ENCODE measurements around the gene ZNF462. TPM values are rescaled to one million over a fixed set of nuclear protein-coding genes. Genes with fewer than 3 reads are reported as not detected.

ZNF462 gene
- total RNA-seq, 1 donor: 9.8 TPM

DNA sequence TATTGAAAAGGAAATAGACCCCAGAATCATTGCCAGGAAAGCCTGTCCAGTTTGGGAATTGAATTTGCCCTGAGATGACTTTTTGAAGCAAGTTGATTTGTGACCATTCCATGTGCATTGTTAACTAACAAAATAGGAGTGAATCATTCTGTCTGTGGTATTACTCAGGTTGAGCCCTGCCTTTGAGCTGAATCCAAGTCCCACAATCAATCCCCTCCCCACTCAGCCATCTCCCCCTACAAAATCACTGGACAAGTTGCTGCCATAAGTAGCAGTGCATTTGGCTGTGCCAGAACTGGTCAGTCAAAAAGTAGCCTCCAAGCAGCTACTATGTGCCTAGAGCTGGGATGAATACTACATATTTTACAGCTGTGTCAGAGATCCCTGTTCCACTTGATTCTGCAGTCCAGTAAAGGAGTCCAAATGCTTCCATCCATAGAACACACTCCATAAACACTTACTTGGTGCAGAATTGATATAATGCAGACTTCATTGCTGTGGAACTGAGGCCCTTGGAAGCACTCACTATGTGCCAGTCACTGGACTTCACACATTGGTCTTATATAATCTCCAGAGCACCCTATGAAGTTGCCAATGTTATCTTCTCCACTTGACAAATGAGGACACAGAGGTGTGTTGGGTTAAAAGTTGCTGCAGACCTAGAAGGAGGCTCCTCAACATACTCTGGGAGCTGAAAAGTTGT, 96.1 kb downstream of the ZNF462 start:
- H3K36me3 ChIP-seq (ENCODE audit: insufficient read depth, low read length): no peaks in the 10 kb centered on the region
- no peak for DNase-seq (ENCODE audit: insufficient read length, low spot score, missing footprints)
- H3K79me2 ChIP-seq (ENCODE audit: insufficient read depth, low read length): no peaks in the 10 kb centered on the region
- H2AFZ ChIP-seq (ENCODE audit: low read length): no peak overlapping the region
- H3K27me3 ChIP-seq (ENCODE audit: insufficient read depth, low read length): no peaks in the 10 kb centered on the region
- H3K4me1 ChIP-seq (ENCODE audit: insufficient read depth, low read length): peaks cover 31% of the 10 kb centered on the region
- peak overlapping the region; percentile 20 for H3K27ac ChIP-seq (ENCODE audit: low read depth, low read length)
- no peak overlapping the region for H3K4me3 ChIP-seq (ENCODE audit: insufficient read depth, low read length)
- no peak overlapping the region for H3K4me2 ChIP-seq (ENCODE audit: insufficient read depth, low read length)
- no peaks in the 10 kb centered on the region for H3K9me3 ChIP-seq (ENCODE audit: low read depth, low read length)
- TF ChIP-seq, protein P1, sequence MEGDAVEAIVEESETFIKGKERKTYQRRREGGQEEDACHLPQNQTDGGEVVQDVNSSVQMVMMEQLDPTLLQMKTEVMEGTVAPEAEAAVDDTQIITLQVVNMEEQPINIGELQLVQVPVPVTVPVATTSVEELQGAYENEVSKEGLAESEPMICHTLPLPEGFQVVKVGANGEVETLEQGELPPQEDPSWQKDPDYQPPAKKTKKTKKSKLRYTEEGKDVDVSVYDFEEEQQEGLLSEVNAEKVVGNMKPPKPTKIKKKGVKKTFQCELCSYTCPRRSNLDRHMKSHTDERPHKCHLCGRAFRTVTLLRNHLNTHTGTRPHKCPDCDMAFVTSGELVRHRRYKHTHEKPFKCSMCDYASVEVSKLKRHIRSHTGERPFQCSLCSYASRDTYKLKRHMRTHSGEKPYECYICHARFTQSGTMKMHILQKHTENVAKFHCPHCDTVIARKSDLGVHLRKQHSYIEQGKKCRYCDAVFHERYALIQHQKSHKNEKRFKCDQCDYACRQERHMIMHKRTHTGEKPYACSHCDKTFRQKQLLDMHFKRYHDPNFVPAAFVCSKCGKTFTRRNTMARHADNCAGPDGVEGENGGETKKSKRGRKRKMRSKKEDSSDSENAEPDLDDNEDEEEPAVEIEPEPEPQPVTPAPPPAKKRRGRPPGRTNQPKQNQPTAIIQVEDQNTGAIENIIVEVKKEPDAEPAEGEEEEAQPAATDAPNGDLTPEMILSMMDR (IDR thresholded peaks at IDR 0.05; ENCODE audit: extremely low read depth, low read depth, low read length): no peak
- no peaks in the 10 kb centered on the region for H4K20me1 ChIP-seq (ENCODE audit: insufficient read depth, low read length)

DNA sequence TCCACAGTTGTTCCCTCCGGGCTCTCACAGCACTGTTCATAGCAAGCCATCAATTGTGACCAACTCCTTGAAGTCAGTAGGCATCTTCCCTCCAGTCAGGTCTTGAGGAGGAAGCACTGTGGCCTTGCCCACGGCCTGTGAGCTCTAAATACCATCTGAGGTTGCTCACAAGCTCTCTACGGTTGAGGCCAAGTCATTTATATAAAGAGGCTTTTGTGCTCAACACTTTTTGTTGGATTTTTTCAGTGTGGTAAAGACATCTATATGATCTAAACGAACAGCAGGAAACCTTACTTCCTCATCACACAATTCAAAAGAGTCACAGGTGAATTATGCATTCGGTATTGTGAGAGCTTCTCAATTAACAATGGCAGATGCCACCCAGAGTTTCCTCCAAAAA, 97.3 kb downstream of the ZNF462 start:
- H4K20me1 ChIP-seq (ENCODE audit: insufficient read depth, low read length): no peaks in the 10 kb centered on the region
- no peaks in the 10 kb centered on the region for H3K36me3 ChIP-seq (ENCODE audit: insufficient read depth, low read length)
- no peak overlapping the region for H3K4me2 ChIP-seq (ENCODE audit: insufficient read depth, low read length)
- H3K27me3 ChIP-seq (ENCODE audit: insufficient read depth, low read length): no peaks in the 10 kb centered on the region
- no peak overlapping the region for H3K4me3 ChIP-seq (ENCODE audit: insufficient read depth, low read length)
- H2AFZ ChIP-seq (ENCODE audit: low read length): no peak overlapping the region
- no peaks in the 10 kb centered on the region for H3K9me3 ChIP-seq (ENCODE audit: low read depth, low read length)
- H3K79me2 ChIP-seq (ENCODE audit: insufficient read depth, low read length): no peaks in the 10 kb centered on the region
- H3K27ac ChIP-seq (ENCODE audit: low read depth, low read length): no peak overlapping the region
- peaks cover 37% of the 10 kb centered on the region for H3K4me1 ChIP-seq (ENCODE audit: insufficient read depth, low read length)
- DNase-seq (ENCODE audit: insufficient read length, low spot score, missing footprints): no peak
- TF ChIP-seq, protein P1 (IDR thresholded peaks at IDR 0.05; ENCODE audit: extremely low read depth, low read depth, low read length): no peak

DNA sequence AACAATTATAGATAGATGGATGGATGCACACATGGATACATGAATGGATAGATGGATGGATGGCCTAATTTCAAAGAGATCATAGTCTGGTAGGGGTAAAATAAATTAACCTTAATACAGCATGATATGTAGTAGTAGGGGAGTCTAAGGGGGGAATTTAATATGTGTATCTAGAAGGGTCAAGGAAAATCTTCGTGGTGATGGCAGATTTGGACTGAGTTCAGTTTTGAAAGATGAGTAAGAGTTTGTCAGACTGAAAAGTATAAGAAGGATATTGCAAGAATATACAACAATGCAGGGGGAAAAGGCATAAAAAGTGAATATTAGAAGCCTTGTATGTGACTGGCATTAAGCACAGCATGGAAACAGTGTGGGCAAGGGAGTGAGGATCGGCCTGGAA, 98.7 kb downstream of the ZNF462 start:
- DNase-seq (ENCODE audit: insufficient read length, low spot score, missing footprints): no peak
- peak overlapping the region; percentile 19 for H3K4me2 ChIP-seq (ENCODE audit: insufficient read depth, low read length)
- H3K9me3 ChIP-seq (ENCODE audit: low read depth, low read length): no peaks in the 10 kb centered on the region
- H3K4me1 ChIP-seq (ENCODE audit: insufficient read depth, low read length): peaks cover 36% of the 10 kb centered on the region
- H3K4me3 ChIP-seq (ENCODE audit: insufficient read depth, low read length): no peak overlapping the region
- peak overlapping the region; percentile 52 for H3K27ac ChIP-seq (ENCODE audit: low read depth, low read length)
- no peaks in the 10 kb centered on the region for H3K27me3 ChIP-seq (ENCODE audit: insufficient read depth, low read length)
- no peaks in the 10 kb centered on the region for H3K36me3 ChIP-seq (ENCODE audit: insufficient read depth, low read length)
- H3K79me2 ChIP-seq (ENCODE audit: insufficient read depth, low read length): no peaks in the 10 kb centered on the region
- TF ChIP-seq, protein P1 (IDR thresholded peaks at IDR 0.05; ENCODE audit: extremely low read depth, low read depth, low read length): no peak
- H4K20me1 ChIP-seq (ENCODE audit: insufficient read depth, low read length): no peaks in the 10 kb centered on the region
- no peak overlapping the region for H2AFZ ChIP-seq (ENCODE audit: low read length)

DNA sequence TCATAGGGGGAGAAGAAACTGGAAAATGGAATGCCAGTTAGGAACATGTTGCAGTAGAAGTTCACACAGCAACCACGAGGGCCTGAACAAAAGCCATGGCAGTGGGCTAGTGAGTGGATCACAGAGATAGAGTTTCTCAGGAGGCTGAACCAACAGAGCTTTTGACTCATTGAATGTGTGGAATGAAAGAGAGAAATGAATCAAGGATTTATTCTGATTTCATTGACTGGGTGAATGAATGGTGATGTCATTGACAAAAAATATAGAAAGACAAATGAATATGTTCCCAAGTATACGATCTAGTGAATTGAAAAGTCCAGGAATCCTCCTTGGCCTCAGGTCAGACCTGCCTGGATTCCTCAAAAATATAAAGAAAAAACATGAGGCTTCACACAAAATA, 99.2 kb downstream of the ZNF462 start:
- Histone ChIP-seq H3K79me2 (ENCODE audit: insufficient read depth, low read length) (no peaks in the 10 kb centered on the region), H3K36me3 (ENCODE audit: insufficient read depth, low read length) (no peaks in the 10 kb centered on the region), H3K4me3 (ENCODE audit: insufficient read depth, low read length) (no peak overlapping the region), H3K4me2 (ENCODE audit: insufficient read depth, low read length) (peak overlapping the region; percentile 19), H3K4me1 (ENCODE audit: insufficient read depth, low read length) (peaks cover 34% of the 10 kb centered on the region), H2AFZ (ENCODE audit: low read length) (no peak overlapping the region), H4K20me1 (ENCODE audit: insufficient read depth, low read length) (no peaks in the 10 kb centered on the region), H3K27ac (ENCODE audit: low read depth, low read length) (peak overlapping the region; percentile 52), H3K9me3 (ENCODE audit: low read depth, low read length) (no peaks in the 10 kb centered on the region), H3K27me3 (ENCODE audit: insufficient read depth, low read length) (no peaks in the 10 kb centered on the region)
- TF ChIP-seq, protein P1 (IDR thresholded peaks at IDR 0.05; ENCODE audit: extremely low read depth, low read depth, low read length): peak; percentile 20
- no peak for DNase-seq (ENCODE audit: insufficient read length, low spot score, missing footprints)
